Neural progenitor cell (in vitro differentiated cells): ENCODE data around the gene PLAAT4. TPM values are rescaled to one million over a fixed set of nuclear protein-coding genes. Genes with fewer than 3 reads are reported as not detected.
A peak's percentile ranks its signal among the peaks of the same experiment; 100 is the strongest.

ENCODE experiments used
- DNase-seq: peaks from one replicate; pipeline ENCODE4 v3.0.0-alpha.2; 2016; ENCODE audit warnings: low spot score
- H2AFZ ChIP-seq: fragments of 200-600 bp; sonication (generic); replicated peaks from 2 replicates; pipeline ENCODE4 v1.6.1; 2016; ENCODE audit warnings: antibody characterized with exemption
- H3F3A ChIP-seq: fragments of 200-600 bp; sonication (generic); 2 replicates; pipeline ENCODE4 v1.6.1; 2016; ENCODE audit warnings: antibody characterized with exemption, low read depth
- H3K27ac ChIP-seq: fragments of 200-600 bp; sonication (generic); 2 replicates; pipeline ENCODE4 v1.5.1; 2016; ENCODE audit warnings: mild to moderate bottlenecking
- H3K27me3 ChIP-seq: fragments of 200-600 bp; sonication (generic); 2 replicates; pipeline ENCODE4 v1.6.1; 2016; ENCODE audit warnings: mild to moderate bottlenecking, moderate library complexity
- H3K36me3 ChIP-seq: fragments of 200-600 bp; sonication (generic); 2 replicates; pipeline ENCODE4 v1.5.1; 2016
- H3K4me1 ChIP-seq: fragments of 200-600 bp; sonication (generic); 2 replicates; pipeline ENCODE4 v1.6.1; 2016; ENCODE audit warnings: mixed run types
- H3K4me2 ChIP-seq: fragments of 200-600 bp; sonication (generic); 2 replicates; pipeline ENCODE4 v1.6.1; 2016
- H3K4me3 ChIP-seq: fragments of 200-600 bp; sonication (generic); 2 replicates; pipeline ENCODE4 v1.5.1; 2016
- H3K79me2 ChIP-seq: fragments of 200-600 bp; sonication (generic); 2 replicates; pipeline ENCODE4 v1.6.1; 2016; ENCODE audit warnings: low read depth
- H3K9ac ChIP-seq: fragments of 200-600 bp; sonication (generic); 2 replicates; pipeline ENCODE4 v1.6.1; 2016
- H3K9me3 ChIP-seq: fragments of 200-600 bp; sonication (generic); 2 replicates; pipeline ENCODE4 v1.5.1; 2016; ENCODE audit warnings: low read depth
- H4K20me1 ChIP-seq: fragments of 200-600 bp; sonication (generic); 2 replicates; pipeline ENCODE4 v1.6.1; 2016; ENCODE audit warnings: low read depth
- H3K27ac Mint-ChIP-seq: 3 replicates; pipeline ENCODE4 v1.8.0; 2021; ENCODE audit warnings: mixed read lengths
- H3K27me3 Mint-ChIP-seq: 2 replicates; pipeline ENCODE4 v1.8.0; 2022; ENCODE audit warnings: low read depth, mild to moderate bottlenecking, inconsistent platforms, moderate library complexity, mixed read lengths; ENCODE audit not compliant: insufficient read depth
- H3K36me3 Mint-ChIP-seq: 3 replicates; pipeline ENCODE4 v1.8.0; 2021; ENCODE audit warnings: mixed read lengths
- H3K4me1 Mint-ChIP-seq: 3 replicates; pipeline ENCODE4 v1.8.0; 2021; ENCODE audit warnings: mixed read lengths
- H3K4me3 Mint-ChIP-seq: 3 replicates; pipeline ENCODE4 v1.8.0; 2021; ENCODE audit warnings: mild to moderate bottlenecking, moderate library complexity, mixed read lengths
- H3K9me3 Mint-ChIP-seq: 3 replicates; pipeline ENCODE4 v1.8.0; 2020; ENCODE audit warnings: mixed read lengths
- EZH2 ChIP-seq: fragments of 200-600 bp; sonication (generic); IDR thresholded peaks from 2 replicates; pipeline ENCODE4 v1.6.1; 2017; ENCODE audit warnings: antibody characterized with exemption, mild to moderate bottlenecking, moderate library complexity
- EZH2phosphoT487 ChIP-seq: fragments of 200-600 bp; sonication (generic); IDR thresholded peaks from 2 replicates; pipeline ENCODE4 v1.6.1; 2017; ENCODE audit warnings: antibody characterized with exemption
- total RNA-seq: library from RNA; depleted of rRNA; stranded (reverse); fragments of >200 nt; gene quantifications from 2 replicates; pipeline ENCODE4 v1.2.3, GENCODE V29; 2015; ENCODE audit warnings: low replicate concordance
- TF ChIP-seq, protein P1 (sequence below): fragments of 200-600 bp; sonication (generic); IDR thresholded peaks from 2 replicates; pipeline ENCODE4 v1.5.1; 2017; ENCODE audit warnings: antibody characterized with exemption, mild to moderate bottlenecking

Gene PLAAT4
- total RNA-seq, 1 donor from 2014 or later: not detected

DNA sequence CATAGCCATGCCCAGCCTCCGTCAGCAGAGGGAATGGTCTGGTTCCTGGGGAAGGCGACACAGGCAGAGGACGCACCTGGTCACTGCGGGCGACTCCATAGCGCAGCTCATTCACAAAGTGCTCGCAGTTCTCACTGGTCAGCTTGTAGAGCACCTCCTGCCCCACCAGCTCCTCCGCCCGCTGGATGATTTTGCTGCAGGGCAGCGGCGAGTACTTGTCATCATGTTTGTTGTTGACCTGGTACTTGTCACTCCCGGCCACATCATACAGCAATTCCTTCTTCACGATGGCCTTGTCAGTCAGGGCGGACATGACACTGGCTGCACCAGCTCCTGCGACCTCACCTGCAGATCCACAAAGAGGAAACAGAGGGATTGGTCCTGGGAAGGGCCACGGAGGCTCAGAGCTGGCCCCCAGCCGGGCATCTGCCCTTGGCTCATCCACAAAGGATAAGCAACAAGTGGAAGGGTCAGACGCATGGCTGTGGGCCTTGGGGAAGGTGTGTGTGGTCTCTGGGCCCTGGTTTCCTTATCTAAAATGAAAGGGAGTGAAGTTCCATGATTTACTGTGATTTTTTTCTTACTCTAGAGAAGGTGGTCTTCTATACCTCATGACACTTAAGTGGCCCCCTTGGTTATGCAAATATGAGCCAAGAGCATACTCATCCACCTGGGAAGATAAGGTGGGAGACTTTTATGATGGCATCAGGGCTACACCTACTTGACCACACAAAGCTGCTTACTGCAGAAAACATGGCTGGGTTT is 53.6 kb downstream of the PLAAT4 start:
- no peaks in the 10 kb centered on the region for H3K4me1 ChIP-seq
- H3K9ac ChIP-seq: no peak overlapping the region
- Mint-ChIP-seq H3K27me3 (peaks cover 2% of the 10 kb centered on the region), H3K9me3 (no peaks in the 10 kb centered on the region), H3K4me3 (no peak overlapping the region), H3K4me1 (no peaks in the 10 kb centered on the region), H3K27ac (no peak overlapping the region), H3K36me3 (no peaks in the 10 kb centered on the region)
- H4K20me1 ChIP-seq: no peaks in the 10 kb centered on the region
- H3K4me3 ChIP-seq: no peak overlapping the region
- H3K27me3 ChIP-seq: no peaks in the 10 kb centered on the region
- no peaks in the 10 kb centered on the region for H3K36me3 ChIP-seq
- no peak overlapping the region for H2AFZ ChIP-seq
- TF ChIP-seq, protein P1, sequence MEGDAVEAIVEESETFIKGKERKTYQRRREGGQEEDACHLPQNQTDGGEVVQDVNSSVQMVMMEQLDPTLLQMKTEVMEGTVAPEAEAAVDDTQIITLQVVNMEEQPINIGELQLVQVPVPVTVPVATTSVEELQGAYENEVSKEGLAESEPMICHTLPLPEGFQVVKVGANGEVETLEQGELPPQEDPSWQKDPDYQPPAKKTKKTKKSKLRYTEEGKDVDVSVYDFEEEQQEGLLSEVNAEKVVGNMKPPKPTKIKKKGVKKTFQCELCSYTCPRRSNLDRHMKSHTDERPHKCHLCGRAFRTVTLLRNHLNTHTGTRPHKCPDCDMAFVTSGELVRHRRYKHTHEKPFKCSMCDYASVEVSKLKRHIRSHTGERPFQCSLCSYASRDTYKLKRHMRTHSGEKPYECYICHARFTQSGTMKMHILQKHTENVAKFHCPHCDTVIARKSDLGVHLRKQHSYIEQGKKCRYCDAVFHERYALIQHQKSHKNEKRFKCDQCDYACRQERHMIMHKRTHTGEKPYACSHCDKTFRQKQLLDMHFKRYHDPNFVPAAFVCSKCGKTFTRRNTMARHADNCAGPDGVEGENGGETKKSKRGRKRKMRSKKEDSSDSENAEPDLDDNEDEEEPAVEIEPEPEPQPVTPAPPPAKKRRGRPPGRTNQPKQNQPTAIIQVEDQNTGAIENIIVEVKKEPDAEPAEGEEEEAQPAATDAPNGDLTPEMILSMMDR: no peak
- TF ChIP-seq EZH2 (no peak), EZH2phosphoT487 (no peak)
- no peak for DNase-seq
- no peak overlapping the region for H3K4me2 ChIP-seq
- no peaks in the 10 kb centered on the region for H3K9me3 ChIP-seq
- no peak overlapping the region for H3K27ac ChIP-seq
- H3K79me2 ChIP-seq: no peaks in the 10 kb centered on the region
- no peaks in the 10 kb centered on the region for H3F3A ChIP-seq

DNA sequence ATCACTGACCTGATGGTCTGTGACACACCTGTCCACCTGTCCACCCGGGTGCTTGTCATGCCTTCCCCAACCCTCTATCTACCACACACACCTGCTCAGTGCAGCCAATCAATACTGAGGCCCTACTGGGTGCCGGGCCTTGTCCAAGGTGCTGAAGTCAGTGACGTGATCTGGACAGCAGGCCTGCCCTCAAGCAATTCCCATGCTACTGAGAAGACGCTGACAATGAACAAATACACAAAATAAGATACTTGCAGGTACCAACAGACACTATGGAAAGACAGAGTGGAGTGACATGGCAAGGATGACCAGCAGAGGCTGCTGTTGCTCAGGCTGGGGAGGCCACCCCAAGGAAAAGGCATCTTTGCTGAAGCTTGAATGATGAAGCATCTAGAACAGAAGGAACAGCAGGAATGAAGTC is 56.4 kb downstream of the PLAAT4 start:
- peak; percentile 24 for DNase-seq
- no peaks in the 10 kb centered on the region for H3K9me3 ChIP-seq
- no peaks in the 10 kb centered on the region for H3K36me3 Mint-ChIP-seq
- H3K4me2 ChIP-seq: no peak overlapping the region
- H3K27ac ChIP-seq: no peak overlapping the region
- H3K27me3 ChIP-seq: no peaks in the 10 kb centered on the region
- TF ChIP-seq, protein P1: peak; percentile 50
- TF ChIP-seq EZH2phosphoT487: no peak
- H3K4me1 Mint-ChIP-seq: no peaks in the 10 kb centered on the region
- peaks cover 2% of the 10 kb centered on the region for H3K27me3 Mint-ChIP-seq
- H3K27ac Mint-ChIP-seq: no peak overlapping the region
- no peak overlapping the region for H3K9ac ChIP-seq
- peaks cover 3% of the 10 kb centered on the region for H3K9me3 Mint-ChIP-seq
- H3K79me2 ChIP-seq: no peaks in the 10 kb centered on the region
- no peaks in the 10 kb centered on the region for H3K4me1 ChIP-seq
- no peak overlapping the region for H3K4me3 Mint-ChIP-seq
- no peaks in the 10 kb centered on the region for H3K36me3 ChIP-seq
- no peaks in the 10 kb centered on the region for H3F3A ChIP-seq
- no peaks in the 10 kb centered on the region for H4K20me1 ChIP-seq
- no peak overlapping the region for H2AFZ ChIP-seq
- H3K4me3 ChIP-seq: no peak overlapping the region

DNA sequence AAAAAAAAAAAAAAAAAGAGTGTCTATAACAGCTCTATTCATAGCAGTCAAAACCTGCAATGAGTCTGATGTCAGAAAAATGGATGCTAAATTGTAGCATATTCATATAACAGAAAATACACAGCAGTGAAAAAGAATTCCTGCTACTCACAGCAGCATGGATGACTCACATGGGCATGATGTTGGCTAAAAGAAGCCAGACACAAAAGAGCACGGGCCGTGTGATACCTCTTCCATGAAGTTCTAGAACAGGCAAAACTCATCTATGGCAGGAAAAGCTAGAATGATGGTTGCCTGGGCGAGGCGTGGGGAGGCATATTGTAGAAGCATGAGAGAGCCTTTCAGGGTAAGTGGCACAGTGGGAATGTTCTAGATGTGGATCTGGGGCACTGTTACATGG is 58.7 kb downstream of the PLAAT4 start:
- no peaks in the 10 kb centered on the region for H4K20me1 ChIP-seq
- Mint-ChIP-seq H3K27me3 (peaks cover 2% of the 10 kb centered on the region), H3K4me3 (no peak overlapping the region), H3K4me1 (no peaks in the 10 kb centered on the region), H3K36me3 (no peaks in the 10 kb centered on the region), H3K27ac (no peak overlapping the region), H3K9me3 (peaks cover 3% of the 10 kb centered on the region)
- H3K27ac ChIP-seq: no peak overlapping the region
- H3K4me2 ChIP-seq: no peak overlapping the region
- no peak for DNase-seq
- TF ChIP-seq EZH2phosphoT487 (no peak), EZH2 (no peak)
- TF ChIP-seq, protein P1: no peak
- H3F3A ChIP-seq: no peaks in the 10 kb centered on the region
- no peaks in the 10 kb centered on the region for H3K4me1 ChIP-seq
- H2AFZ ChIP-seq: no peak overlapping the region
- H3K27me3 ChIP-seq: no peaks in the 10 kb centered on the region
- H3K9ac ChIP-seq: no peak overlapping the region
- no peaks in the 10 kb centered on the region for H3K9me3 ChIP-seq
- H3K4me3 ChIP-seq: no peak overlapping the region
- H3K36me3 ChIP-seq: no peaks in the 10 kb centered on the region
- no peaks in the 10 kb centered on the region for H3K79me2 ChIP-seq

Other genes starting within 250 kb of the PLAAT4 start
- not detected in 2 replicates for gene SLC22A9, start 167.0 kb upstream of the PLAAT4 start, total RNA-seq
- 0.77 TPM in 1 of 2 replicates, not detected in the other for gene PLAAT5, start 45.6 kb upstream of the PLAAT4 start, total RNA-seq
- gene LGALS12, start 30.7 kb upstream of the PLAAT4 start, total RNA-seq: not detected in 2 replicates
- gene PLAAT2, start 26.6 kb downstream of the PLAAT4 start, total RNA-seq: not detected in 2 replicates
- 4.6 and 8.0 TPM in 2 replicates for gene PLAAT3, start 77.6 kb downstream of the PLAAT4 start, total RNA-seq
- 18.5 and 19.5 TPM in 2 replicates for gene ATL3, start 134.6 kb downstream of the PLAAT4 start, total RNA-seq
- gene RTN3, start 144.7 kb downstream of the PLAAT4 start, total RNA-seq: 279 and 281 TPM in 2 replicates
- 22.5 and 42.6 TPM in 2 replicates for gene ZFTA, start 232.0 kb downstream of the PLAAT4 start, total RNA-seq